ENCODE measurements around the gene TFDP1.
"Not testable (repeated sequence)": the region's sequence is repeated elsewhere in the genome, so short reads cannot be mapped to it uniquely, and the experiment has no call there.

TFDP1 gene

DNA sequence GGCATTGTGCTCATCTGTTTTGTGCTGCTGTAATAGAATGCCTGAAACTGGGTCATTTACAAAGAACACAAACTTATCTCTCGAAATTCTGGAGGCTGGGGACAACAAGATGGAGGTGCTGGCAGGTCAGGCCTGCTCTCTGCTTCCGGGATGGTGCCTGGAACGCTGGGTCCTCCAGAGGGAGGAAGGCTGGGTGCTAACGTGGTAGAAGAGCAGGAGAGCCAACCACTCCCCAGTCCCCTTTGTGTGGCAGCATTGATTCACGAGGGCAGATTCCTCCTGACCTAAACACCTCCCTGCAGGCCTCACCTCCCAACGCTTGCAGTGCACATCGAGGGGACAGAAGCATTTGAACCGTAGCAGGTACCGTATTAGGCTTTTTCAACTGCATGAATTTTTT is 34.1 kb upstream of the TFDP1 start:
- in situ Hi-C loops (cut with HindIII; ENCODE audit: low sequenced_read_pairs), result no loop called here

GRCh38 chr13:113551081-113552000 is 33.2 kb upstream of the TFDP1 start:
- in situ Hi-C loops (cut with HindIII; ENCODE audit: low sequenced_read_pairs), result no loop called here

- in situ Hi-C loops (cut with HindIII; ENCODE audit: low sequenced_read_pairs), result no loop called here
Observed at GRCh38 chr13:113552079-113552478, 32.5 kb upstream of the TFDP1 start.

- in situ Hi-C loops (cut with HindIII; ENCODE audit: low sequenced_read_pairs), result no loop called here
Observed at GRCh38 chr13:113552786-113553434, 31.6 kb upstream of the TFDP1 start.

GRCh38 chr13:113553511-113554332 is 30.8 kb upstream of the TFDP1 start:
- in situ Hi-C loops (cut with HindIII; ENCODE audit: low sequenced_read_pairs), result no loop called here

GRCh38 chr13:113554333-113554700 is 30.2 kb upstream of the TFDP1 start:
- in situ Hi-C loops (cut with HindIII; ENCODE audit: low sequenced_read_pairs), result no loop called here

GRCh38 chr13:113555141-113555540 is 29.4 kb upstream of the TFDP1 start:
- in situ Hi-C loops (cut with HindIII; ENCODE audit: low sequenced_read_pairs), result no loop called here

DNA sequence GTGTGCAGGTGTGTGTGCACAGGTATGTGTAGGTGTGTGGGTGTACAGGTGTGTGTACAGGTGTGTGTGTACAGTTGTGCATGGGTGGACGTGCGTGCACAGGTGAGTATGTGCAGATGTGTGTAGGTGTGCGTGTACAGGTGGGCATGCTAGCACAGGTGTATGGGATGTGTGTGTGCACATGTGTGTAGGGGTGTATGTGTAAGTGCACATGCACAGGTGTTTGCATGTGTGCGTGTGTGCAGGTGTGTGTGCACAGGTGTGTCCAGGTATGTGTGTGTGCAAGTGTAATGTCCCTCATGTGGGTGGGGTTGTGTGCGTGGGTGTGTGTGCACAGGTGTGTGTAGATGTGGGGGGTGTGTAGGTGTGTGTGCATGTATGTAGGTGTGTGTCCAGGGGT is 27.5 kb upstream of the TFDP1 start:
- in situ Hi-C loops (cut with HindIII; ENCODE audit: low sequenced_read_pairs), result no loop called here

DNA sequence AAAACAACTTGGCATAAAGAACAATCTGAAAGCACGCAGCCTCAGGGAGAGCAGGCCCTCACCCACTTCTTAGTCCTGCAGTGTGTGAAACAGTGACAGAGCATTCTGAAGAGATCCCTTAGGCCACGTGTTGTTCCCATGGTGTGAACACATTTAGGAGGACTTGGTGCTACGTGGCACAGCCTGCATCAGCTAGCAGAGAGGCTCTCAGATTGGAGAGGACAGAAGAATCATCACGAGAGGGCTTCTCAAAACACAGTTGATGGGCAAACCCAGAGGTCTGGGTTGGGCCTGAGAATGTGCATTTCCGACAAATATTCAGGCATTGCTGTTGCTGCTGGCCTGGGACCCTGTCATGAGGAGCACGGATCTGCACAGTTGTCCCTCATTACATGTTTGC is 26.1 kb upstream of the TFDP1 start:
- in situ Hi-C loops (cut with HindIII; ENCODE audit: low sequenced_read_pairs), result no loop called here

- in situ Hi-C loops (cut with HindIII; ENCODE audit: low sequenced_read_pairs), result no loop called here
Observed at GRCh38 chr13:113559061-113559460, 25.5 kb upstream of the TFDP1 start.

- in situ Hi-C loops (cut with HindIII; ENCODE audit: low sequenced_read_pairs), result no loop called here
Observed at GRCh38 chr13:113559901-113560644, 24.5 kb upstream of the TFDP1 start.

DNA sequence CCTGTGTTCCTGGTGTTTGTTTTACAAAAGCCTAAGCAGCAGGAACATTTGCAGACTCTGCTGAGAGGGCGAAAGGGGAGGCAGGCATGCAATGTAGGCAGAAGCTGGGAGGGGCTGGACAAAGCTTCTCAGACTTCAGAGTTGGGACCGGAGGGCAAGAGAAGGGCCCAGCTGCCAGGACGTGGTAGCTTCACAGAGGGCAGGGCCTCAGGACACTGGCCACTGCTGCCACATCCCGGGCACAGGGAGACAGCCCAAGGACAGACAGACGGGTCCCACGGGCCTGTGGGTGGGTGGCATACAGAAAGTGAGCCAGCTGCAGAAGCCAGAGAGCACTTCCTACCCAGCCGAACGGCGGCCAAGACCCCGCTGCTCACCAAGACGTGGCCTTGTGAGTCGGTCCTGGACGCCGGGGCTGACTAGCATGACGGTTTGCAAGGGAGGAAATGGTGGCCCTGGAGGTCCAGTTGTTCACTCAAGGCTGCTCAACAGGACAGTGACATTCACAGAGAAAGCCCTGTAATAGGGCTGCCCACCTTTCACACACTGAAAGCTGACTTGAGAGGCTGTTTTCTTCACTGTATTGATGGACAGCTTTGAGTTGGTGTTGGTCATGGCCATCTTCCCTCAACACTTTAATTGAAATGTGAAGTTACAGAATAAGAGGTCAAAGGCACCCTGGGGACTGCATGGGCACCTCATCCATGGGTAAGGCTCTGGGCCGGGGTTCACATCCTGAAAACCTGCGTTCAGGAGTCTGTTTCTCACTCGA is 23.7 kb upstream of the TFDP1 start:
- in situ Hi-C loops (cut with HindIII; ENCODE audit: low sequenced_read_pairs), result no loop called here

GRCh38 chr13:113561417-113562084 is 23.0 kb upstream of the TFDP1 start:
- in situ Hi-C loops (cut with HindIII; ENCODE audit: low sequenced_read_pairs), result no loop called here

DNA sequence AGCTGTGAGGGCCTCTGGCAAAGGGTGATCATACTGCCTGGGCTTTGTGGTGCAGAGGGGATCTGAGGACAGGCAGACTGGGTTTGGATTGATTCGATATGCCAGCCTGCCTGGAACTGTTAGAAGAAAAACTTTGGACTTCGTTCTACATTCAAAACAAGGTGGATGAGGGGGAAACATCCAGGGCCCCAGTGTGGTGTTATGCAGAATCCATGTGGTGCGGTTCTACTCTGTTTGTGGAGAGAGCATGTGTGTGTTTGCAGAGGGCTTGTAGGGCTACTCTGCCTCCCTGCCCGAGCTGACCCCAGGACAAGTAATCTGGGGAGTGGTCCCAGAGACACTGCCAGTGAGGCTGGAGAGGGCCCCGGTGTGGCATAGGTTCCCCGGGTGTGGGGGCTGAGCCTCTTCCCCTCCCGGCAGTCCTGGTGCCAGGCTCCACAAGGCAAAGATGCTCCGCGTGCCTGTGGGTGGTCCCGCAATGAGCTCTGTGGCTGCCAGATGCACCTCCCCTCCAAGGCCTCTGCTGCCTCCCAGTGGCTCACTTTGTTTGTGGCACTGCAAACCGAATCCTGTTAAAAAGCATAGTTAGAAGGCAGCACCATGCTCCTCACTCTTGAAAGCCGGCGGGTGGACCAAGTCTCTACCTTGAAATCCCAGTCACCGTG is 22.3 kb upstream of the TFDP1 start:
- in situ Hi-C loops (cut with HindIII; ENCODE audit: low sequenced_read_pairs), result no loop called here

- in situ Hi-C loops (cut with HindIII; ENCODE audit: low sequenced_read_pairs), result no loop called here
Observed at GRCh38 chr13:113562844-113563243, 21.7 kb upstream of the TFDP1 start.

DNA sequence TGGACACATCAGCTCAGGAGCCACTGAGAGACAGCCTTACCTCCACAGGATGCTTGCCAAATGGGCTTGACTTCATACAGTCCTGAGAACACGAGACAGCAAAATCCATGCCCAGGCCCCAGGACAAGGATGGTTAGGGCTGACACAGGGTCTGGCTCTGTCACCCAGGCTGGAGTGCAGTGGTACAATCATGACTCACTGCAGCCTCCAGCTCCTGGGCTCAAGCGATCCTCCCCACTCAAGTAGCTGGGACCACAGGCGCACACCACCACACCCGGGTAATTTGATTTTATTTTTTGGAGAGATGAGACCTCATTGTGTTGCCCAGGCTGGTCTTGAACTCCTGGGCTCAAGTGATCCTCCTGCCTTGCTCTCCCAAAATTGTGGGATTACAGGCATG is 21.0 kb upstream of the TFDP1 start:
- in situ Hi-C loops (cut with HindIII; ENCODE audit: low sequenced_read_pairs), result not testable (repeated sequence)

GRCh38 chr13:113564331-113565023 is 20.1 kb upstream of the TFDP1 start:
- in situ Hi-C loops (cut with HindIII; ENCODE audit: low sequenced_read_pairs), result no loop called here

DNA sequence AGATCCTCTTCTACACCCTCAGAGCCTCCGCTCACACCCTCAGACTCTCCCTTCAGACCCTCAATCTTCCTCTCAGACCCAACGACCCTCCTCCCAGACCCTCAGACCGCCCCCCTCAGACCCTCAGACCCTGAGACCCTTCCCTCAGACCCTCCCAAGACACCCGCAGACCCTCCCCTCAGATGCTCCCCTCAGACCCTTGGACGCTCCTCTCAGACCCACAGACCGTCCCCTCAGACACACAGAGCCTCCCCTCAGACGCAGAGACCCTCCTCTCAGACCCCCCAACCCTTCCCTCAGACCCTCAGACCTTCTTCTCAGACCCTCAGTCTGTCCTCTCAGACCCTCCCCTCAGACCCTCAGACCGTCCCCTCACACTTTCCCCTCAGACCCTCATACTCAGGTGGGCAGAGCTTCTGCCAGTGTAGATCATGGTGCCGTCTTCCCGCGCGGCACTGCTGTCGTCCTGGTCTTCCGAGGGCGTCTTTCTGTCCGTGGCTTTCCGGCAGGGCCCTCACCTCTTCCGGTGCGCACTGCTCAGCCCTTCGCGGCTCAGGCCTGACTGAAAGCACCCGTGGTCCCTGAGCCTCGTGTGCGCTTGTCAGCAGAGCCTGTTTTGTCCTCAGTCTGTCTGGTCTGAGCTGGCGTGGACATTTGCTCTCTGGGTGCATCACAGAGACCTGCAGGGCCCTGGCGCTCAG is 18.9 kb upstream of the TFDP1 start:
- in situ Hi-C loops (cut with HindIII; ENCODE audit: low sequenced_read_pairs), result no loop called here

Data from DLD1 (cell line).